B cell (primary cell): Measurements from ENCODE around the gene RAMP2.

ENCODE experiments used
- CTCF ChIP-seq: fragments of 200-600 bp; IDR thresholded peaks from one replicate; pipeline ENCODE4 v1.8.0; 2022; ENCODE audit warnings: antibody characterized with exemption, mild to moderate bottlenecking
- EZH2 ChIP-seq: IDR thresholded peaks from 2 replicates; pipeline ENCODE4 v1.6.1; 2012; ENCODE audit warnings: borderline replicate concordance, low read depth, mild to moderate bottlenecking, moderate library complexity, low read length; ENCODE audit not compliant: insufficient read depth, poor library complexity, severe bottlenecking

DNA sequence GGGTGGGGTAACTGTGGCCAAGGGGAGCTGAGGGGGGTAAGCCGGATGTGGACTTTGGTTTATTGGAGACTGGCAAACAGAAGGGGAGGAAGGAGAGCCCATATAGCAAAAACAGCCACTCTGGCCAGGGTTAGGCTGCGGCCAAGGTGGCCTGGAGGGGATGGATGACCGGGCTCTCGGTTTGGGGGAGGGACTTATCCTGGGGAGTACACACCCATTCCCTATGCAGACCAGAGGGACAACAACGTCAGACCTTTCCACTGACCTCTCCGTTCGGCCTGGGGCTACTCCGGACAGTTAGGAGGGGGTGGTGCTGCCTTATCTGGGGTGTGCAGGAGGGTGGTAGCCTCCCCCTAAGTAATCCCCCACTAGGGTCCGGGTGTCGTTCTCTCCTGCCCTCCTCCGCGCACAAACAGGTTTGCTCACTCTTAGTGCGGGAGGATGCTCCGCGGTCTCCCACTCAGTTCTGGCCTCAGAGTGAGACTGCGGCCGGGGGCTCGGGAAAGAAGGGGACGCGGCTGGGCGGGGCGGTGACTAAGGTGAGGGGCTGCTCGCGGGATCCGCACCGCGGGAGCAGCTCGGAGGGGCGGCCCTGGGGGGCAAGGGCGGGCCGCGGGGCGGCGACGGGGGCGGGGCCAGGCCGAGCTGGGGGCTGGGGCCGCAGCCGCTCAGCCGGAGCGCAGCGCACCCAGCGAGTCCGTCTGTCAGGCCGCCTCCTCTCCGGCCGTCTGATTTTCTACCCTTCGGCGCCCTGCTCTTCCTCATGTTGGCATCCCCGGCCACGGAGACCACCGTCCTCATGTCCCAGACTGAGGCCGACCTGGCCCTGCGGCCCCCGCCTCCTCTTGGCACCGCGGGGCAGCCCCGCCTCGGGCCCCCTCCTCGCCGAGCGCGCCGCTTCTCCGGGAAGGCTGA, 19.2 kb downstream of the RAMP2 start, which contains the start of gene WNK4:
- no peak for TF ChIP-seq CTCF
- TF ChIP-seq EZH2, result no peak
